Measurements from ENCODE around the gene NRXN3. TPM values are rescaled to one million over a fixed set of nuclear protein-coding genes. Genes with fewer than 3 reads are reported as not detected.

NRXN3 gene
- total RNA-seq, 1 donor from 2014 or later: 6.7 TPM

GRCh38 chr14:78319887-78320635, 149.9 kb downstream of the NRXN3 start:
- DNase-seq (ENCODE audit: low spot score): no peak

- DNase-seq (ENCODE audit: low spot score): no peak
These were observed 154.2 kb downstream of the NRXN3 start for GRCh38 chr14:78324353-78324752.

GRCh38 chr14:78325911-78326310, 155.7 kb downstream of the NRXN3 start:
- DNase-seq (ENCODE audit: low spot score): no peak

GRCh38 chr14:78327426-78328221, 157.5 kb downstream of the NRXN3 start:
- DNase-seq (ENCODE audit: low spot score): no peak

- no peak for DNase-seq (ENCODE audit: low spot score)
These were observed 159.2 kb downstream of the NRXN3 start for GRCh38 chr14:78329371-78329770.

GRCh38 chr14:78335531-78335930, 165.4 kb downstream of the NRXN3 start:
- no peak for DNase-seq (ENCODE audit: low spot score)

GRCh38 chr14:78340250-78340649, 170.1 kb downstream of the NRXN3 start:
- no peak for DNase-seq (ENCODE audit: low spot score)

- DNase-seq (ENCODE audit: low spot score): no peak
These were observed 171.7 kb downstream of the NRXN3 start for GRCh38 chr14:78341827-78342389.

GRCh38 chr14:78342879-78343278, 172.7 kb downstream of the NRXN3 start:
- DNase-seq (ENCODE audit: low spot score): no peak

- DNase-seq (ENCODE audit: low spot score): no peak
These were observed 174.1 kb downstream of the NRXN3 start for GRCh38 chr14:78344290-78344689.

GRCh38 chr14:78345131-78345744, 175.1 kb downstream of the NRXN3 start:
- no peak for DNase-seq (ENCODE audit: low spot score)

- DNase-seq (ENCODE audit: low spot score): no peak
These were observed 176.6 kb downstream of the NRXN3 start for GRCh38 chr14:78346747-78347146.

GRCh38 chr14:78355109-78355508, 184.9 kb downstream of the NRXN3 start:
- no peak for DNase-seq (ENCODE audit: low spot score)

- no peak for DNase-seq (ENCODE audit: low spot score)
These were observed 186.2 kb downstream of the NRXN3 start for GRCh38 chr14:78356391-78356790.

GRCh38 chr14:78358591-78358990, 188.4 kb downstream of the NRXN3 start:
- DNase-seq (ENCODE audit: low spot score): no peak

GRCh38 chr14:78359581-78359980, 189.4 kb downstream of the NRXN3 start:
- no peak for DNase-seq (ENCODE audit: low spot score)

GRCh38 chr14:78363008-78363407, 192.8 kb downstream of the NRXN3 start:
- DNase-seq (ENCODE audit: low spot score): no peak

- DNase-seq (ENCODE audit: low spot score): no peak
These were observed 197.2 kb downstream of the NRXN3 start for GRCh38 chr14:78367355-78367754.

GRCh38 chr14:78383060-78383459, 212.9 kb downstream of the NRXN3 start:
- no peak for DNase-seq (ENCODE audit: low spot score)

GRCh38 chr14:78398216-78398615, 228.0 kb downstream of the NRXN3 start:
- no peak for DNase-seq (ENCODE audit: low spot score)

- DNase-seq (ENCODE audit: low spot score): no peak
These were observed 229.2 kb downstream of the NRXN3 start for GRCh38 chr14:78399316-78399889.

- no peak for DNase-seq (ENCODE audit: low spot score)
These were observed 231.7 kb downstream of the NRXN3 start for GRCh38 chr14:78401866-78402265.
